NB4 (cell line): ENCODE results near the gene ST6GALNAC3.

Experiments used
- DNase-seq: peaks from one replicate; pipeline ENCODE4 v3.0.0; 2010; ENCODE audit warnings: low read depth
- H3K4me3 ChIP-seq: one replicate; pipeline ENCODE4 v1.5.1; 2011; ENCODE audit warnings: mild to moderate bottlenecking, low read depth, low read length, moderate library complexity
- CTCF ChIP-seq: IDR thresholded peaks from one replicate; pipeline ENCODE4 v1.5.1; 2012; ENCODE audit warnings: low read depth, low read length
- MAX ChIP-seq: IDR thresholded peaks from 2 replicates; pipeline ENCODE4 v1.6.1; 2011; ENCODE audit warnings: low read depth, low read length
- MYC ChIP-seq: IDR thresholded peaks from 2 replicates; pipeline ENCODE4 v1.6.1; 2011; ENCODE audit warnings: low read depth, low read length
- POLR2A ChIP-seq: IDR thresholded peaks from 2 replicates; pipeline ENCODE4 v1.6.1; 2011; ENCODE audit warnings: mild to moderate bottlenecking; ENCODE audit not compliant: insufficient read length; ENCODE audit errors: extremely low read depth

The ST6GALNAC3 gene

GRCh38 chr1:76037324-76037723 lies 37.2 kb upstream of the ST6GALNAC3 start:
- H3K4me3 ChIP-seq, result no peak overlapping the region
- no peak for TF ChIP-seq POLR2A
- TF ChIP-seq CTCF, result no peak
- TF ChIP-seq MAX, result no peak
- TF ChIP-seq MYC, result no peak

GRCh38 chr1:76038287-76039004 lies 36.1 kb upstream of the ST6GALNAC3 start:
- TF ChIP-seq CTCF, result no peak
- no peak for TF ChIP-seq MAX
- TF ChIP-seq MYC, result no peak
- no peak for TF ChIP-seq POLR2A
- no peak overlapping the region for H3K4me3 ChIP-seq
- DNase-seq, result no peak

More at GRCh38 chr1:76037324-76037723, 37.2 kb upstream of the ST6GALNAC3 start:
- no peak for DNase-seq

GRCh38 chr1:76046149-76046548 lies 28.4 kb upstream of the ST6GALNAC3 start:
- DNase-seq, result no peak

GRCh38 chr1:76048219-76048618 lies 26.3 kb upstream of the ST6GALNAC3 start:
- no peak for TF ChIP-seq POLR2A
- TF ChIP-seq MAX, result no peak
- no peak for TF ChIP-seq CTCF
- no peak for TF ChIP-seq MYC
- H3K4me3 ChIP-seq, result no peak overlapping the region
- no peak for DNase-seq

More at GRCh38 chr1:76046149-76046548, 28.4 kb upstream of the ST6GALNAC3 start:
- H3K4me3 ChIP-seq, result no peak overlapping the region
- TF ChIP-seq MAX (no peak), CTCF (no peak), MYC (no peak), POLR2A (no peak)

- no peak overlapping the region for H3K4me3 ChIP-seq
- DNase-seq, result no peak
- no peak for TF ChIP-seq MAX
- no peak for TF ChIP-seq CTCF
- TF ChIP-seq POLR2A, result no peak
- no peak for TF ChIP-seq MYC
These were observed 25.6 kb upstream of the ST6GALNAC3 start for GRCh38 chr1:76048926-76049325.
